Esophagus squamous epithelium (tissue), 4 donors: ENCODE results near the gene CT45A1.

Source experiments
- POLR2A ChIP-seq, 4 donors: fragments of 450-650 bp; IDR thresholded peaks; one replicate each; pipeline ENCODE4 v1.6.1; 2017; ENCODE audit warnings: antibody characterized with exemption in 4 of 4, mild to moderate bottlenecking in 4 of 4, moderate library complexity in 3 of 4
- TF ChIP-seq, protein P1 (sequence below), 6 experiments: fragments of 450-650 bp in 4 of 6; fragments of 200-600 bp in 2 of 6; sonication (generic) in 2 of 6; IDR thresholded peaks; one replicate each; pipeline ENCODE4 v1.5.1; 2016 to 2019; ENCODE audit warnings: antibody characterized with exemption in 6 of 6, mild to moderate bottlenecking in 4 of 6, moderate library complexity in 4 of 6

DNA sequence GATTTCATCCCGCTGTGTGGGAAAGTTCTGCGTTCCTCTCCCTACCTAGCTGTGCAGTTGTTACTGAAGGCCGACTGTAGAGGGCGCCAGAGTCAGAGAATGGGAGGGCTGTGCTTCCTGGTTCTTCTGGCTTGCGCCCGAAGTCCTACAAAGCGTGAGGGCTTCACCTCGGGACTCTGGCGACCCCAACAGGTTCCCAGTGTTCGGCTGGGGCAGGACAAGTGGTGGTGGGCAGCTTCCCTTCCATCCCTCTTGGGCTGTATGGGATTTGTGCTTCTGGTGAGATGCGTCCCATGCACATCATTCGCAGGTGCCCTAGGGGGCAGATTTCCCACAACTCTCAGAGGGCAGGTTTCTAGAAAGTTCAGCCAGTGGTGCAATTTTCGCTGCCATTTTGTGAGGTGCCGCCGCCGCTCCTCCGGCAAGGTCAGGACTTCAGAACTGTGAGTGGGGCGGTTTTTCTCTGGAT, 27.3 kb downstream of the CT45A1 start:
- TF ChIP-seq POLR2A (IDR thresholded peaks at IDR 0.05) = no peak
- TF ChIP-seq, protein P1, sequence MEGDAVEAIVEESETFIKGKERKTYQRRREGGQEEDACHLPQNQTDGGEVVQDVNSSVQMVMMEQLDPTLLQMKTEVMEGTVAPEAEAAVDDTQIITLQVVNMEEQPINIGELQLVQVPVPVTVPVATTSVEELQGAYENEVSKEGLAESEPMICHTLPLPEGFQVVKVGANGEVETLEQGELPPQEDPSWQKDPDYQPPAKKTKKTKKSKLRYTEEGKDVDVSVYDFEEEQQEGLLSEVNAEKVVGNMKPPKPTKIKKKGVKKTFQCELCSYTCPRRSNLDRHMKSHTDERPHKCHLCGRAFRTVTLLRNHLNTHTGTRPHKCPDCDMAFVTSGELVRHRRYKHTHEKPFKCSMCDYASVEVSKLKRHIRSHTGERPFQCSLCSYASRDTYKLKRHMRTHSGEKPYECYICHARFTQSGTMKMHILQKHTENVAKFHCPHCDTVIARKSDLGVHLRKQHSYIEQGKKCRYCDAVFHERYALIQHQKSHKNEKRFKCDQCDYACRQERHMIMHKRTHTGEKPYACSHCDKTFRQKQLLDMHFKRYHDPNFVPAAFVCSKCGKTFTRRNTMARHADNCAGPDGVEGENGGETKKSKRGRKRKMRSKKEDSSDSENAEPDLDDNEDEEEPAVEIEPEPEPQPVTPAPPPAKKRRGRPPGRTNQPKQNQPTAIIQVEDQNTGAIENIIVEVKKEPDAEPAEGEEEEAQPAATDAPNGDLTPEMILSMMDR (IDR thresholded peaks at IDR 0.05) = peak in 1 of 6 experiments; percentile 8
